DND-41 (cell line): ENCODE measurements around the gene CASTOR1.

Experiments
- ATAC-seq: fragments of 200-7000 bp; cut with Tn5 transposase; 3 replicates; pipeline ENCODE4 v1.9.1; 2021; ENCODE audit warnings: low read depth; ENCODE audit not compliant: insufficient read depth
- DNase-seq: peaks from one replicate; pipeline ENCODE4 v3.0.0-alpha.2; 2020
- H2AFZ ChIP-seq: 2 replicates; pipeline ENCODE4 v1.6.0; 2012; ENCODE audit warnings: low read depth, low read length
- H3K27ac ChIP-seq: 2 replicates; pipeline ENCODE4 v1.5.1; 2012; ENCODE audit warnings: low read length, inconsistent platforms
- H3K27me3 ChIP-seq: fragments of 200-600 bp; sonication (generic); 2 replicates; pipeline ENCODE4 v1.6.0; 2012; ENCODE audit warnings: low read length, mild to moderate bottlenecking, inconsistent platforms; ENCODE audit not compliant: insufficient read depth, poor library complexity
- H3K36me3 ChIP-seq: 2 replicates; pipeline ENCODE4 v1.5.1; 2012; ENCODE audit warnings: low read length, inconsistent platforms; ENCODE audit not compliant: insufficient read depth
- H3K4me1 ChIP-seq: 2 replicates; pipeline ENCODE4 v1.5.1; 2012; ENCODE audit warnings: mild to moderate bottlenecking, low read length; ENCODE audit not compliant: insufficient read depth
- H3K4me2 ChIP-seq: 2 replicates; pipeline ENCODE4 v1.6.0; 2012; ENCODE audit warnings: mild to moderate bottlenecking, moderate library complexity, low read length, inconsistent platforms; ENCODE audit not compliant: insufficient read depth
- H3K4me3 ChIP-seq, 2 experiments: fragments of 200-600 bp in 1 of 2; shearing (Covaris generic) in 1 of 2; 2 replicates each; pipeline ENCODE4 v1.5.1; 2012 to 2016; ENCODE audit warnings: inconsistent platforms in 2 of 2, low read length in 2 of 2, mild to moderate bottlenecking in 2 of 2, low read depth in 1 of 2, moderate library complexity in 1 of 2
- H3K79me2 ChIP-seq: 2 replicates; pipeline ENCODE4 v1.6.0; 2012; ENCODE audit warnings: low read length, inconsistent platforms; ENCODE audit not compliant: insufficient read depth
- H3K9ac ChIP-seq: 2 replicates; pipeline ENCODE4 v1.6.0; 2012; ENCODE audit warnings: low read depth, mild to moderate bottlenecking, inconsistent platforms, low read length, moderate library complexity
- H3K9me3 ChIP-seq: 2 replicates; pipeline ENCODE4 v1.5.1; 2012; ENCODE audit warnings: low read length, moderate library complexity, mild to moderate bottlenecking, inconsistent platforms; ENCODE audit not compliant: insufficient read depth, severe bottlenecking
- H4K20me1 ChIP-seq: 2 replicates; pipeline ENCODE4 v1.6.0; 2012; ENCODE audit warnings: low read length; ENCODE audit not compliant: insufficient read depth
- CTCF ChIP-seq: IDR thresholded peaks from 2 replicates; pipeline ENCODE4 v1.5.1; 2012; ENCODE audit warnings: borderline replicate concordance, low read length, moderate library complexity, mild to moderate bottlenecking; ENCODE audit not compliant: poor library complexity, severe bottlenecking; ENCODE audit errors: extremely low read depth
- EZH2 ChIP-seq: IDR thresholded peaks from 3 replicates; pipeline ENCODE4 v1.6.1; 2012; ENCODE audit warnings: borderline replicate concordance, low read depth, mild to moderate bottlenecking, moderate library complexity, low read length, inconsistent platforms; ENCODE audit not compliant: severe bottlenecking

Gene CASTOR1

GRCh38 chr22:30286331-30286730 is 3.0 kb downstream of the CASTOR1 start:
- H3K27me3 ChIP-seq: no peaks in the 10 kb centered on the region
- no peaks in the 10 kb centered on the region for H3K9me3 ChIP-seq
- peak overlapping the region in 1 of 2 experiments; percentile 21; a peak in 2 of 4 replicates for H3K4me3 ChIP-seq
- H2AFZ ChIP-seq: no peak overlapping the region
- H3K9ac ChIP-seq: peak overlapping the region; percentile 24; the same call in 1 of the 2 replicates
- ATAC-seq: no peak
- peaks cover 45% of the 10 kb centered on the region for H3K36me3 ChIP-seq
- peaks cover 93% of the 10 kb centered on the region for H3K4me1 ChIP-seq
- H3K27ac ChIP-seq: peak overlapping the region; percentile 94
- peak overlapping the region; percentile 90 for H3K4me2 ChIP-seq
- H3K79me2 ChIP-seq: peaks cover 55% of the 10 kb centered on the region
- no peak for TF ChIP-seq CTCF
- no peak for TF ChIP-seq EZH2
- DNase-seq: no peak
- H4K20me1 ChIP-seq: peaks cover 6% of the 10 kb centered on the region

- Histone ChIP-seq H3K4me1 (peaks cover 88% of the 10 kb centered on the region), H3K36me3 (peaks cover 44% of the 10 kb centered on the region), H3K9me3 (no peaks in the 10 kb centered on the region), H3K4me2 (no peak overlapping the region), H3K9ac (peak overlapping the region; percentile 24; the same call in 1 of the 2 replicates), H3K27me3 (no peaks in the 10 kb centered on the region), H3K79me2 (peaks cover 55% of the 10 kb centered on the region), H4K20me1 (peaks cover 6% of the 10 kb centered on the region), H2AFZ (no peak overlapping the region), H3K27ac (peak overlapping the region; percentile 94), H3K4me3 (no peak overlapping the region)
- no peak for TF ChIP-seq CTCF
- TF ChIP-seq EZH2: no peak
- no peak for DNase-seq
- no peak for ATAC-seq
Measured at GRCh38 chr22:30285846-30286200, 3.5 kb downstream of the CASTOR1 start.

GRCh38 chr22:30285176-30285845 is 4.0 kb downstream of the CASTOR1 start:
- H3K27me3 ChIP-seq: no peaks in the 10 kb centered on the region
- peaks cover 83% of the 10 kb centered on the region for H3K4me1 ChIP-seq
- H3K36me3 ChIP-seq: peaks cover 44% of the 10 kb centered on the region
- peaks cover 55% of the 10 kb centered on the region for H3K79me2 ChIP-seq
- peak overlapping the region; percentile 94 for H3K27ac ChIP-seq
- DNase-seq (no peak), ATAC-seq (no peak)
- TF ChIP-seq CTCF: no peak
- TF ChIP-seq EZH2: no peak
- H3K9ac ChIP-seq: no peak overlapping the region
- H3K4me2 ChIP-seq: no peak overlapping the region
- no peak overlapping the region for H2AFZ ChIP-seq
- no peaks in the 10 kb centered on the region for H3K9me3 ChIP-seq
- H4K20me1 ChIP-seq: peaks cover 6% of the 10 kb centered on the region
- H3K4me3 ChIP-seq: no peak overlapping the region
